Fibroblast of skin of abdomen (primary cell): Measurements from ENCODE around the gene EGLN1.
"Not testable (repeated sequence)": the region's sequence is repeated elsewhere in the genome, so short reads cannot be mapped to it uniquely, and the experiment has no call there.

Experiments used
- DNase-seq: peaks from one replicate; pipeline ENCODE4 v3.0.0-alpha.2; 2013

EGLN1 gene

GRCh38 chr1:231357831-231358354 is 64.2 kb downstream of the EGLN1 start:
- peak; percentile 67 for DNase-seq

DNA sequence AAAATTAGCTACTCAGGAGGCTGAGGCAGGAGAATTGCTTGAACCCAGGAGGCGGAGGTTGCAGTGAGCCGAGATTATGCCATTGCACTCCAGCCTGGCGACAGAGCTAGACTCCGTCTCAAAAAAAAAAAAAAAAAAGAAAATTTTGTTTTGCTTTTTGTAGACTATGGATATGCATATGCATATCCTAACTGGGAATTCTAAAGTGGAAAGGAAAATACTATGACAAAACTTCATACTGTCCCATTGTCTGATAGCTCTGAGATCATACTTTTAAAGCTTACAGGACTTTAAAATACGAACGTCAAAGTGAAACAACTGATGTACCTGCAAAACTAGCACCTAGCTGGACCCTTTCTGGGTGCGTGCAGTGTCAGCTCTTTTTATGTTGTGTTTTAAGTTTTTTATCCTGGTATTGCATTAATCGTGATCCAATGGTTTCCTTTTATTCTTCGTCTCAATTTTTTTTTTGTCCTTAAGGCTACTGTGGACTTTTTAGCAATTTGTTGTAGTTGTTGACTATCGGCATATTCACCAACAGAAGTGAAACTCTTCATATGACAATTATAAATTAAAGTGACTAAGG is 64.8 kb downstream of the EGLN1 start:
- no peak for DNase-seq

DNA sequence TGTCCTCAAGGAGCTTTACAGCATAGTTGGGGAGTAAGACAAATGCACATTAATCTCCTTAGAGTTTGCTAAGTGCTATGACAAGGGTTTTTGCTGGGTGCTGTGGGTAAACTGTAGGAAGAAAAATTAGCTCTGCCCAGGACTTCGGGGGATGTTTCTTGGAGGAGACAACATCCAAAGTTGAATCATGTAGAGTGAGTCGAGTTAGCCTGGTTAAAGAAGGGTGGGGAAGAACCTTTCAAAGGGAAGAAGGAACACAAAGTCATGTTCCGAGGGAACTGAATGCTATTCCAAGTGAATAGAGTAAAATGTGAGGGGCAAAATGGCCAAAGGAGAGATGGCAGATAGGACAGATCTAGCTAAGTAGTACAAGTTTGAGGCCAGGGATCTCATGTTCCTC is 66.9 kb downstream of the EGLN1 start:
- DNase-seq = no peak

GRCh38 chr1:231354330-231355020 is 67.6 kb downstream of the EGLN1 start:
- DNase-seq = no peak

GRCh38 chr1:231353086-231353485 is 69.0 kb downstream of the EGLN1 start:
- DNase-seq = no peak

DNA sequence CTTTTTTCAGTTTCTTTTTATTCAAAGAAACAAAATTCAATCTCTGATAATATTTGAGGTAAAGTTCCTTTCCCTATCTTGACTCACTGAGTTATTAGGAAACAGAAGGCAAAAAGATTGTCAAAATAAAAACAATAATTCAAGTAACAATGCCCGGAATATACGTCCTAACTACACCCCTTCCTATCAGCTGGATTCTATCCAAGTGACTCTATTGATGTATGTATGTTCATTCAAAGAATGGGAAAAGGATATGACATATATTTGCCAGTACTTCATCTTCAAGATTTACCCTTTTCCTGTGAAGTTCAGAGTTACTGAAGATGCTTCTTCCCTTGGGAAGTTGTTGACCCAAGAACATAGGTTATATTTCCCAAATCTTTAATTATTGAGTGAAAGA is 70.3 kb downstream of the EGLN1 start:
- DNase-seq = no peak

GRCh38 chr1:231348856-231349255 is 73.2 kb downstream of the EGLN1 start:
- not testable (repeated sequence) for DNase-seq

DNA sequence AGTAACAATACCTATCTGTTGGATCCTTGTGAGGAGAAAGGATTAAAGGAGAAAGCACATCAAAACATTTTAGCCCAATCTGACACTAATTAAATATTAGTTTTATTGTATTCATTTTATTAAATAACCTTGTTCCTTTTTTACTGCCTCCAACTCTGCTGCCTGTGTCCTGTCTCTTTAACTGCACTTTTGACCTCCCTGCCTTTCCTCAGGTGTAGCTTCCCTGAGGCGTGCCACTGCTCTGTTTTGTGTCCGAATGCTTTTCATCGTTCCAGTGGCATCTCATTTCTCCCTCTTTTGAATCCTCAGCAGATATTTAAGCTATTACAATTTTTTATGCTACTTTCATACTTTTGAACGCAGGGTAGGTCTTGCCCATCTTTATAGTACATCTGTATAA is 73.6 kb downstream of the EGLN1 start:
- no peak for DNase-seq

DNA sequence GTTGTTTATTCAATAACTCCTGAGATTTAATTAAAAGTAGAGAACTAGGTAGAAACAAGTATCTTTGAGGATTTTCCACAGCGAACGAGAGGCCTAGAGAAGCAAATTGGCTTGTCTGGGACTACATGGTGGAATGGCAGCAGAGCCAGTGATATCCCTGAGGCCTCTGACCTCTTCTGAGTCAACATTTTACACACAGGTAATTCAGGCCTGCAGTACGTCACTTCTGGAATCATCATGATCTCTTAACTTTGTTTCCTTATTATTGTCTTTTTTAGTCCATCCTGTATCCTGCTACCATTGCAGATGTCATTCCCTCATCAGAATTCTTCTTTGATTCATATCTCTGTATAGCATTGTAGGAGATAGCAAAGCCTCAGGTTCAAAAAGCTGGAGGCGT is 74.1 kb downstream of the EGLN1 start:
- DNase-seq = no peak

DNA sequence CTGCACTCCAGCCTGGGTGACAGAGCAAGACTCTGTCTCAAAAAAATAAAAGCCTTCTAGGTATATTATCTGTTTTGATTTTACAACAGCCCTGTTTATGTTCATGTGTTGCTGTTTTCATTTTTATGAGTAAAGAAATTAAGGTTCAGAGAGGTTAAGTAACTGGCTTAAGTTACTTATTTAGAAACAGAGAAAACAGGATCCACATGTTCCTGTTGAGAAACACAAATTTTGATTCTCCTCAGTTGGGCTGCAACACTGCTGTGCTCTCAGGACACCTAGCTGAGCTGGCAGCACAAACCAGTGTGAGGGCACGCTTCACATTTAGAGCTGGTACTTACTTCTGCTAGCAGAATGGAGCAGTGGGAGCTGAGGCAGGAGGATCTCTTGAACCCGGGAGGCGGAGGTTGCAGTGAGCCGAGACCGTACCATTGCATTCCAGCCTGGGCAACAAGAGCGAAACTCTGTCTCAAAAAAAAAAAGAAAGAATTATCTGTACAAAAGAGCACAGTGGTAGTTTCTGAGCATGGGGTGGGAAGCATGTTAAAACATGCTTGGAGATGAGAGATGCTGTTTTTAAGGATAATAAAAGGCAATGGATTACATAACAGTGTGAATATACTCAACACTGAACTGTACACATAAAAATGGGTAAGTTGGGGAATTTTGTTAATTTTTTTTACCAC is 81.6 kb downstream of the EGLN1 start:
- no peak for DNase-seq

- DNase-seq = no peak
Observed at GRCh38 chr1:231338270-231339128, 83.6 kb downstream of the EGLN1 start, which contains the start of gene SPRTN. Gene SPRTN, plus strand, starts transcription at chr1:231338293. Its CDS starts 91 bp downstream, at chr1:231338384.

DNA sequence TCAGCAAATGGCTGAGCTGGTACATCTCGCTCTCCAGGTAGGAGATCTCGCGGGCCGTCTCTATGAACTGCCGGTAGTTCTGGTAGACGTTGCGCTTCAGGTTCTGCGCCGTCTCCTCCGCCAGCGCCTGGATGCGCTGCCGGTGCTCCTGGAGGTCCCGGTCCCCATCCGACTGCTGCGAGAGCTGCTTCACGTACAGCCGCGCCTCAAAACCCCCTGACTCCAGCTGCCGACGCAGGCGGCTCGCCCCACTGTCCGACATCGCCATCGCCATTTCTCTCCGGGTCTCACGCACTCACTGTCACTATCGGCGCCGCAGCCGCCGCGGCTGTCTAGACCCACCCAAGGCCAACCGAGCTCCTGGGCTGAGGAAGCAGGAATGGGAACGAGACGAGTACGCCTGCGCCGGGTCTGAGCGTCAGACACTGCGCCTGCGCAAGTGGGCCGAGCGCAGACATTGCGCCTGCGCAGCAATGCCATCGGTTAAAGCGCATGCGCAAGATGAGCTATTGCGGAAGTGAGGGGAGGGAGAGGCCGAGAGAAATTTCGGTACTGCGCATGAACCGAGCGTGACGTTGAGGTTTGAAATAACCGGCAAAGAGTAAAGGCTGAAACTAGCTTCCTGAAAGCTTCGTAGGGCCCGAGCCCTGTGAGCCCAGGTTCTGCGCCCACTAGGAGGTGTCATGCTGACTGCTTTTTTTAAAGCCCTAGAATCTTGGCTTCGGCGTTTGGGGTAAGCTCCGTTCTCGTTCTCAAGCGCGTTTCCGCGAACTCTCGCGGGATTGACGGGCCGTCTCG is 84.4 kb downstream of the EGLN1 start, which contains the start of gene EXOC8:
Gene EXOC8, minus strand, starts transcription at position 381 of the 798 bp plus-strand sequence. Its CDS starts 107 bp downstream, at position 274.
- DNase-seq = peak; percentile 96

DNA sequence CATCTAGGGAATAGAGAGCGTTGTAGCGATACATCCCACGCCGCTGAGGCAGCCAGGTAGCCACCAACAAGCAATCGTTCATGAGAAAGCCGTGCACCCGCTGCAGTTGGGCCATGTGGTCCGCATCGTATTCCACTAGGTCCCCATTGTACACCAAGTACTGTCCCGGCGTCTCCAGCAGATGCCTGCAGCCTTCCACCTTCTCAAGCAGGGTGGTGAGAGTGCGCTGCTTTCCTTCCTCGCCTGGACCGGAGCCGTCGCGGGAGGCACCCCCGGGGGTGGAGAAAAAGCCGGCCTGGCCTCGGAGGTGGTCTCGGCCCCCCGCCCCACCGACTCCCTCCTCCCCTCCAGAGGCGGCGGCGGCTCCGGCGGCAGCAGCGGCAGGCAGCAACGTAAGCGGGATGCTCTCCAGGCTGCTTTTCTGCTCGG is 85.0 kb downstream of the EGLN1 start:
- no peak for DNase-seq

- no peak for DNase-seq
Observed at GRCh38 chr1:231335663-231336602, 86.2 kb downstream of the EGLN1 start.

DNA sequence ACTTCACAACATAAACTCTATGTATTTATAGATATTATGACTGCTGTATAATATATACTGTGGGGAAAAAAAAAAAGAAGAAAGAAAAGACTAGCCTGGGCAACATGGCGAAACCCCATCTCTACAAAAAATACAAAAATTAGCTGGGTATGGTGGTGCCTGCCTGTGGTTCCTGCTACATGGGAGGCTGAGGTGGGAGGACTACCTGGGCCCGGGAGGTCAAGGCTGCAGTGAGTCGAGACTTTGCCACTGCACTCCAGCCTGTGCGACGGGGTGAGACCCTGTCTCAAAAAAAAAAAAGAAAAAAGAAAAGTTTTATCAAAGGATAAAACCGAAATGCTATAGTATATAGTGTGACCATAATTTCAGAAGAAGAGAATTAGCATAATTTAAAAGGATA is 87.1 kb downstream of the EGLN1 start:
- no peak for DNase-seq

DNA sequence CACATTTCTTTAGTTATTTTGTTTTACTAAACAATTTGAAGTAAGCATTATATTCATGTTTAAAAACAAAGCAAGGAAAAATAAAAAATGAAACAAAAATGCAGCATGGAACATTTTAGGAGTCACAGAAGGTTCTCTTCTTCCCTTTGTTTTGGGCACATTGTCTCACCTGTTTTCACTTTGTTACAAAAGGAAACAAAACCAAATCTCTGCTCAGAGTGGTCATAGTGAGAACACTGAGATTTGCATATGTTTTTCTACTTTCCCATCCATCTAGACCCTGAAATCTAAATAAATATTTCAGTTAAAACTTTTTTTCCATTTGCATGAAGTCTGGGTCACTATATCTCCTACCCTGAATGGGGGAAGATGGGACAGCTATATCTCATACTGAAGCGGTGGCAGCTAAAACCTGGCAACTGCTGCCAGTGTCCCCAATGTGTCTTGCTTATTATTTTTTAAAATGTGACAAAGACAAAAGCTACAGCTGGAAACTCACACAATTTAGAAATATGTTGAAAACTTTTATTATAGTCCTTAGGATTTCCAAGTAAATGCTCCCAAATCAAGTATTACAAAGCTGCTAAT is 87.9 kb downstream of the EGLN1 start:
- DNase-seq = no peak

DNA sequence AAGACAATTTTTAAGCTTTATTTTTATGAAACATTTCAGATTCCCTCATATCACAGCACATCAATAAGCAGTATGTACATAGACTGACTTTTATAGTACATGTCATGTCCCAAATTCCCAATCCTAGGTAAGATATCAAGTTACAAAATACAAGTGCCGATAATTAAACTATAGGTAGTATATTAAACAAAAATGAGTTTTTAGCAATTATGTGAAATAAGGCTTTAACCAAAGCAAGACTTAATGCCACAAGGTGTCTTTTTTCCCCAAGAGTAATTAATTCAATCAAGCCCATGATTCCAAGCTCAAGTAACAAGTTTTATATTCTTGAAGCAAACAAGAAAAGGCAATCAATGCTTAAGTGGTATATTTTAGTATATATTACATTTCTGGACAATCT is 89.3 kb downstream of the EGLN1 start:
- no peak for DNase-seq

- no peak for DNase-seq
Observed at GRCh38 chr1:231329483-231329882, 92.6 kb downstream of the EGLN1 start.

GRCh38 chr1:231327617-231328016 is 94.5 kb downstream of the EGLN1 start:
- DNase-seq = no peak

DNA sequence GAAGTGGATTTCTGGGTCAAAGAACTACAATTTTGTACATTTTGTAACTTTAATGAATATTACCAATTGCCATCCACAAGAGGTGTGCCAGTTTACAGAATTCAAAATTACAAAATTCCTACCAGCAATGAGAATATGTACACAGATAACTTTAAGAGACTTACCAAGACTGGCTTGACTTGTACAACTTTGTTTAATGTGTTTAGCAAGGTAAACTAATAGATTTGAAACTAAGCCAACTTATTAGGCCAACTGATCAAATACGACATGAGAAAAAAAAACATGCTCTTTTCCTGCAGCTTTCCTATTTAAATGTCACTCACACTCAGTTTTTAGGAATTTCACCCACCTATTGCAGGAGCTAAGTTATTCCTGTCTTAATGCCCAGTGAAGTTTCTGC is 95.8 kb downstream of the EGLN1 start:
- no peak for DNase-seq
